OCI-M2 (cell line): ENCODE results near the gene ZFPM1.

Experiments
- DNase-seq: peaks from one replicate; lab custom pipeline; 2025; ENCODE audit not compliant: unreplicated experiment; lab: John Stamatoyannopoulos, UW

ZFPM1 gene

GRCh38 chr16:88417684-88418476 lies 35.2 kb upstream of the ZFPM1 start:
- DNase-seq = no peak

- no peak for DNase-seq
These were observed 34.2 kb upstream of the ZFPM1 start for GRCh38 chr16:88418869-88419268.

DNA sequence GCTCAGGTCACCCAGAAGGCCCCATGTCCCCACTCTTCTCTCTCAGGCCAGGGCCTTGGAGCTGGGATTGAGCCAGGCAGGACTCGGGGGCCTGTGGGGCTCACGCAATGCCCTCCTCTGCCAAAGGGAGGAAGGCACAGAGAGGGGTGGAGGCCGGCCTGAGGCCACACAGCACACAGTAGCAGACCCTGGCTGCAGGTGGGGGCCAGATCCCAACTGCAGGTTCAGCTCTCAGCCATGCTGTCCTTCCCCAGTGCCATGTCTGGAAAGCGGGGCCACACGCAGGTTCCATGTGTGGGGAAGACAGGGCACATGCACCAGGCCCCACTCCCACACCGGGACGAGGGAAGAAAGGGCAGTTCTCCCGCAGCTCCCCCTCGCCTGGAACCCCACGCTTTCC lies 33.3 kb upstream of the ZFPM1 start:
- DNase-seq = no peak

DNA sequence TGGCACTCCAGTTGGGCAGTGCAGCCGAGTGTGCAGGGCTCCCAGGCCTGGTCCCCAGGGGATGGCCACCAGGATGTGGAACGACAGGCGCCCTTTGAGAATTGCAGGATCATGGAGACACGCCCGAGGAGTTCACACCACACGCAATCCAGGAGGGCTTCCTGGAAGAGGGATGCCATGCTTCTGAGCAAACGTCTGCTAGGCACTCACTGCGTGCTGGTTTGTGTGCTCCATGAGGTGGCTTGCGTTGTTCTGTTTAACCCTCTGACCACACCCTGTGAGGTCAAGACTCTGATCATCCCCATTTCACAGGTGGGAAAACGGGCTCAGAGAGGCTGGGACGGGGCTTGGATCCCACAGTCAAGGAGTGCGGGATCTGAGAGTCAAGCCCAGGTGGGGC lies 32.6 kb upstream of the ZFPM1 start:
- no peak for DNase-seq

DNA sequence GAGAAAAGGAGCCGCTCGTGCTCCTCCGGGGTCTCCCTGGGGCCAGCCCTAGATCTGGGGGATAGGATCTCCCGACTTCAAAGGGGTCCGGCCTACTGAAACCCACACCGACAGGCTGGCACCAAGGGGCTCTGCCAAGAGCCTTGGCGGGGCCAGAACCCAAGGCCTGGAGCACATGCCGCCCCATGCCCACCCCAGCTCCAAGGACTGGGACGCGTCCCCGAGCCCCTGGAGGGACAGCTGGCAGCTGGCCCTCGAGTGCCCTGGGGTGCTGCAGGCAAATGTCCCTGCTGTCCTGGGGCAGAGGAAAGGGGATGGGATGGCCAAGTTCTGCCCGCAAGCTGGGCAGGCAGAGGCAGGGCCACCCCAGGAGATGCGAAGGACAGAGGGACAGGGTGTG lies 31.8 kb upstream of the ZFPM1 start:
- DNase-seq = no peak

DNA sequence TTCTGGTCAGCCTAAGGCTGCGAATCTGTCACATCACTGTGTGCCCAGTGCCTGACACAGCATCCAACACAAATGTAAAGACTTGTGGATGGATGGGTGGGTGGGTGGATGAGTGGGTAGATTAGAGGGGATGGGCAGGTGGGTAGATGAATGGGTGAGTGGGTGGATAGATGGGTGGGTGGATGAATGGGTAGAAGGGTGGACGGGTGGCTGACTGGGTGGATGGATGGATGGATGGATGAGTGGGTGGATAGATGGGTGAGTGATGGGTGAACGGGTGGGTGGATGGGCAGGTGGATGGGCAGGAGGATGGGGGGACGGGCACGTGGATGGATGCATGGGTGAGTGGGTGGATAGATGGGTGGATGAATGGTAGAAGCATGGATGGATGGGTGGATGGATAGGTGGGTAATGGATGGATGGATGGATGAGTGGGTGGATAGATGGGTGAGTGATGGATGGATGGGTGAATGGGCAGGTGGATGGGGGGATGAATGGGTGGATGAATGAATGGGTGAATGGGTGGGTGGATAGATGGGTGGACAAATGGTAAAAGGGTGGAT lies 31.1 kb upstream of the ZFPM1 start:
- no peak for DNase-seq

DNA sequence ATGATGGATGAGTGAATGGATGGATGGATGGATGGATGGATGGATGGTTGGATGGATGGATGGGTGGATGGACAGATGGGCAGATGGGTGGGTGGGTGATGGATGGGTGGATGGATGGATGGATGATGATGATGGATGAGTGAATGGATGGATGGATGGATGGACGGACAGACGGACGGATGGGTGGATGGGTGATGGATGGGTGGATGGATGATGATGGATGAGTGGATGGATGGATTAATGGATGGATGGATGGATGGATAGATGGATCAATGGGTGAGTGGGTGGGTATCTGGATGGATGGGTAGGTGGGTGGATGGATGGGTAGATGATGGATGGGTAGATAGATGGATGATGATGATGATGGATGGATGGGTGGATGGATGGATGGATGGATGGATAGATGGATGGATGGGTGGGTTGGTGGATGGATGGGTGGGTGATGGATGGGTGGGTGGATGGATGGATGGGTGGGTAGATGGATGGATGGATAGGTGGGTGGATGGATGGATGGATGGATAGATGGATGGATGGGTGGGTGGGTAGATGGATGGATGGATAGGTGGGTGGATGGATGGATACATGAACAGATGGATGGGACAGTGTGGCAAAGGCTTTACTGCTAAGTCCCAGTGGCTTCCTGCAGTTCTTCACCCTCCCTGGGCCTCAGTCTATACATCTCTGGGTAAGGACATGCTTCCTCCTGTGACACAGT lies 30.2 kb upstream of the ZFPM1 start:
- no peak for DNase-seq

DNA sequence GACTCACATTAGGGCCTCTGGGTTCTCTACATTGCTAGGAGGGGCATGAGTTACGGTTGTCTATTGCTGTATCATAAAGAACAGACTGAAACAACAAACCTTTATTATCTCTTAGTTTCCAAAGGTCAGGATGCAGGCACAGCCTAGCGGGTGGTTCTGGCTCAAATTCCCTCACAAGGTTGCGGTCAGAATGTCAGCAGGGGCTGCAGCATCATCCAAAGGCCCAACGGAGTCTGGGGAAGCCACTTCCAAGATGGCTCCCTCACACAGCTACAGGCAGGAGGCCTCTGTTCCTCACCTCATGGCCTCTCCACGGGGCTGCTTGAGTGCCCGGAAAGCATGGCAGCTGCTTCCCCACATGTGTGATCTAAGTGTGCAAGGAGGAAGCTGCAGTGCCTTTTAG lies 29.6 kb upstream of the ZFPM1 start:
- DNase-seq = no peak

DNA sequence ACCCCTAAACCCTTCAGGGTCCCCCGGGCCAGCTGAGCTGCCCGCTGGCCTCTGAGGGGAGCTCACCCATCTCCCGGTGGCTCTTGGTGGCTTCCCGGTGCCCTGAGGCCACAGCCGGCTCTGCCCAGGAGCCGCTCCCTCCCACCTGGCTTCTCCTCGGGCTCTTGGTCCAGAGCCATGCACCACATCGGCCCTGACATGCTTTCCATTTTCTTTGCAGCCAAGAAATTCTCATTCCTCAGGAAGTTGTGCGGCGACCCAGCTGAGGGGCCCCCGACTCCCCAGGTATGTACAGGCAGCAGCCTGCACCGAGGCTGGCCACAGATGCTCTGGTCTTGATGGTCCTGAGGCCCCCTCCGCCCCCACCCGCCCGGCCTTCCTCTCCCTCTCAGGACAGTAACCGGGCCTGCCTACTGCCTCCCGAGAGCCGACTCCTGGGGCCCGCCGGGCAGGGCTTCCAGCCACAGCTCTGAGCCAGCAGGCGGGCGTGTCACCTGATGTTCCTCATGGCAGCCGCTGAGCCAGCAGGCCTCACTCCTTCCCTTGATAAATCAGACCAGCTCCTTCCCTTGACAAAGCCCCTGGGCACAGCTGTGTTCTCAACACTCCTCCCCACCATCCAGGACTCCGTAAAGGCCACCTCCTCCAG lies 28.4 kb upstream of the ZFPM1 start:
- no peak for DNase-seq

GRCh38 chr16:88426018-88426417 lies 27.1 kb upstream of the ZFPM1 start:
- no peak for DNase-seq

GRCh38 chr16:88427376-88427775 lies 25.7 kb upstream of the ZFPM1 start:
- no peak for DNase-seq

- DNase-seq = no peak
These were observed 24.9 kb upstream of the ZFPM1 start for GRCh38 chr16:88428156-88428555.

- DNase-seq = no peak
These were observed 24.3 kb upstream of the ZFPM1 start for GRCh38 chr16:88428616-88429386.

- no peak for DNase-seq
These were observed 23.5 kb upstream of the ZFPM1 start for GRCh38 chr16:88429387-88430184.

- DNase-seq = no peak
These were observed 22.9 kb upstream of the ZFPM1 start for GRCh38 chr16:88430185-88430523.

DNA sequence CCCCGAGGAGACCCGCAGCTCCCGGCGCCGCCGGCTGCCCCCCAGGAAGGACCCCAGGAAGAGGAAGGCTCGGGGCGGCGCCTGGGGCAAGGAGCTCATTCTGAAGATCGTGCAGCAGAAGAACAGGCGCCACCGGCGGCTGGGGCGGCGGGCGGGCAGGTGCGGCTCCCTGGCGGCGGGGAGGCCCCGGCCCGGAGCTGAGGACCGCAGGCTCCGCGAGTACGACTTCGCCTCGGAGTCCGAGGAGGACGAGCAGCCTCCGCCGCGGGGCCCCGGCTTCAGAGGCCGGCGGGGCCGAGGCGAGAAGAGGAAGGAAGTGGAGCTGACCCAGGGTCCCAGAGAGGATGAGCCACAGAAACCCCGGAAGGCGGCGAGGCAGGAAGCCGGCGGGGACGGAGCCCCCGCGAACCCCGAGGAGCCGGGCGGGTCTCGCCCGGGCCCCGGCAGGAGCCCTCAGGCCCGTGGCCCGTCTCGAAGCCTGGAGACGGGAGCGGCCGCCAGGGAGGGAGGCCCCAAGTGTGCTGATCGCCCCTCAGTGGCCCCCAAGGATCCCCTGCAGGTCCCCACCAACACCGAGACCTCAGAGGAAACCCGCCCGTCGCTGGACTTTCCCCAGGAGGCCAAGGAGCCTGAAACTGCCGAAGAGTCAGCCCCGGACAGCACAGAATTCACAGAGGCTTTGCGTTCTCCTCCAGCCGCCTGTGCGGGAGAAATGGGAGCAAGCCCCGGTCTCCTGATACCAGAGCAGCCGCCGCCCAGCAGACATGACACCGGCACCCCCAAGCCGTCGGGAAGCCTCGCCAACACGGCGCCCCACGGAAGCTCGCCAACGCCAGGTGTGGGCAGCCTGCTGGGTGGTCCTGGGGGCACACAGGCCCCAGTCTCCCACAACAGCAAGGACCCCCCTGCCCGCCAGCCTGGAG lies 22.3 kb upstream of the ZFPM1 start:
- DNase-seq = no peak

DNA sequence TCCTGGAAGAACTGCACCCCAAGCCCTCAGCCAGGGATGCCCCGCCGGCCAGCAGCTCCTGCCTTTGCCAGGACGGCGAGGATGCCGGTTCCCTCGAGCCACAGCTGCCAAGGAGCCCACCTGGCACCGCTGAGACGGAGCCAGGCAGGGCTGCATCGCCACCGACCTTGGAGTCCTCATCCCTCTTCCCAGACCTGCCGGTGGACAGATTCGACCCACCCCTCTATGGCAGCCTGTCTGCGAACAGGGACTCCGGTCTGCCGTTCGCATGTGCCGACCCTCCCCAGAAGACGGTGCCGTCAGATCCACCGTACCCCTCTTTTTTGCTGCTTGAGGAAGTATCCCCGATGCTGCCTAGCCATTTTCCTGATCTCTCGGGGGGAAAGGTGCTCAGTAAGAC lies 21.4 kb upstream of the ZFPM1 start:
- DNase-seq = no peak

GRCh38 chr16:88432174-88432573 lies 20.9 kb upstream of the ZFPM1 start:
- DNase-seq = no peak

DNA sequence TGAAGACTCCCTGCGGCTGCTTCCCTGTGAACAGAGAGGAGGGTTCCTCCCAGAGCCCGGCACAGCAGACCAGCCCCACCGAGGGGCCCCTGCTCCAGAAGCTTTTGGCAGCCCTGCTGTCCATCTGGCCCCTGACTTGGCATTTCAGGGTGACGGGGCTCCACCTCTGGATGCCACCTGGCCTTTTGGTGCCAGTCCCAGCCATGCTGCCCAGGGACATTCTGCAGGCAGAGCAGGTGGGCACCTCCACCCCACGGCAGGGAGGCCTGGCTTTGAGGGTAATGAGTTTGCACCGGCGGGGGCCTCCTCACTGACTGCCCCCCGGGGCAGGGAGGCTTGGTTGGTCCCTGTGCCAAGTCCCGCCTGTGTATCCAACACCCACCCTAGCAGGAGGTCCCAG lies 20.3 kb upstream of the ZFPM1 start:
- no peak for DNase-seq
